ENCODE measurements around the gene ILDR2. TPM values are rescaled to one million over a fixed set of nuclear protein-coding genes. Genes with fewer than 3 reads are reported as not detected.

Gene ILDR2, protein sequence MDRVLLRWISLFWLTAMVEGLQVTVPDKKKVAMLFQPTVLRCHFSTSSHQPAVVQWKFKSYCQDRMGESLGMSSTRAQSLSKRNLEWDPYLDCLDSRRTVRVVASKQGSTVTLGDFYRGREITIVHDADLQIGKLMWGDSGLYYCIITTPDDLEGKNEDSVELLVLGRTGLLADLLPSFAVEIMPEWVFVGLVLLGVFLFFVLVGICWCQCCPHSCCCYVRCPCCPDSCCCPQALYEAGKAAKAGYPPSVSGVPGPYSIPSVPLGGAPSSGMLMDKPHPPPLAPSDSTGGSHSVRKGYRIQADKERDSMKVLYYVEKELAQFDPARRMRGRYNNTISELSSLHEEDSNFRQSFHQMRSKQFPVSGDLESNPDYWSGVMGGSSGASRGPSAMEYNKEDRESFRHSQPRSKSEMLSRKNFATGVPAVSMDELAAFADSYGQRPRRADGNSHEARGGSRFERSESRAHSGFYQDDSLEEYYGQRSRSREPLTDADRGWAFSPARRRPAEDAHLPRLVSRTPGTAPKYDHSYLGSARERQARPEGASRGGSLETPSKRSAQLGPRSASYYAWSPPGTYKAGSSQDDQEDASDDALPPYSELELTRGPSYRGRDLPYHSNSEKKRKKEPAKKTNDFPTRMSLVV
- polyA plus RNA-seq (2011; rRNA removed) = 0.01 TPM in 1 of 2 replicates, not detected in the other
- polyA minus RNA-seq (2011; rRNA and poly(A)+ RNA removed) = 0.47 TPM in 1 of 2 replicates, not detected in the other

DNA sequence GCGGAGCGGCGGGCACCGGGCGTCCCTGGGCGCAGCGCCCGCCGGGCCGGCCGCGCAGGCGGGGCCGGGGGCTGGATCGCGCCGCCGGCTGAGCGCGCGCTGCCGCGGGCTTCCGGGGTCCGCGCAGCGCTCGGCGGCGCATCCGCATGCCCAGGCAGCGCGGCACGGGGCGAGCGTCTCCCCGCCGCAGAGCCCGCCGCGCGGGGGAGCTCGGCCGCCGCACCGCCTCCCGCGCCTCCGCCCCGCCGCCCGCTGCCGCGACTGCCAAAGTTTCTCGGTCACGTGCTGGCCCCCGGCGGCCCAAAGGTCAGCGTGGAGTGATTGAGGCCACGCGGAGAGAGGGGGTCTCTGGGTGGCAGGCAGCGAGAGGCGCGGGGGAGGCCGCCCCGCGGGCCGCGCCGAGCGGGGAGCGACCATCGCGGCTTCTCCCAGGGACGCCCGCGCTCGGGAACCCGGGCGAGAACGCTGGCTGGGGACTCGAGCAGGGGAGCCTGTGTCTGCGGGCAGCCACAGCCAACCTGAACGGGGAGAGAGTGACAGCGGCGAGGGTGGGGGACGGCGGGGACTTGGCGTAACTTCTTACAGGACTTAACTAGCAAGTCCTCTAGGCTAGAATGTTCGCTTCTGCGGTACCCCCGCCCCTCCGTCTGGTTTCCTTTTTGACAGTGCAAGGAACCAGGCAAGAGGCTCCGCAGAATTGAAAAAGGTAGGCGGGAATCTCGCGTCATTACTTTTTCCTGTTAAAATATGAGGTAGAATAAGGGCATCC lies at the start of gene ILDR2:
TSS of gene ILDR2 (minus strand) at position 180 of the 769 bp plus-strand sequence. CDS start 272 bp downstream, outside the sequence.
- no peak for DNase-seq (ENCODE audit: low read depth)
- peaks cover 18% of the 10 kb centered on the region for H3K27me3 ChIP-seq (ENCODE audit: control insufficient read depth, insufficient read depth, low read length)
- POLR2A ChIA-PET = no interaction called here
- H3K36me3 ChIP-seq (ENCODE audit: control insufficient read depth, insufficient read depth, low read length) = no peaks in the 10 kb centered on the region
- H3K4me3 ChIP-seq (ENCODE audit: low read depth, low read length) = peak within 1 kb of the TSS; percentile 53
- TF ChIP-seq, protein P1, sequence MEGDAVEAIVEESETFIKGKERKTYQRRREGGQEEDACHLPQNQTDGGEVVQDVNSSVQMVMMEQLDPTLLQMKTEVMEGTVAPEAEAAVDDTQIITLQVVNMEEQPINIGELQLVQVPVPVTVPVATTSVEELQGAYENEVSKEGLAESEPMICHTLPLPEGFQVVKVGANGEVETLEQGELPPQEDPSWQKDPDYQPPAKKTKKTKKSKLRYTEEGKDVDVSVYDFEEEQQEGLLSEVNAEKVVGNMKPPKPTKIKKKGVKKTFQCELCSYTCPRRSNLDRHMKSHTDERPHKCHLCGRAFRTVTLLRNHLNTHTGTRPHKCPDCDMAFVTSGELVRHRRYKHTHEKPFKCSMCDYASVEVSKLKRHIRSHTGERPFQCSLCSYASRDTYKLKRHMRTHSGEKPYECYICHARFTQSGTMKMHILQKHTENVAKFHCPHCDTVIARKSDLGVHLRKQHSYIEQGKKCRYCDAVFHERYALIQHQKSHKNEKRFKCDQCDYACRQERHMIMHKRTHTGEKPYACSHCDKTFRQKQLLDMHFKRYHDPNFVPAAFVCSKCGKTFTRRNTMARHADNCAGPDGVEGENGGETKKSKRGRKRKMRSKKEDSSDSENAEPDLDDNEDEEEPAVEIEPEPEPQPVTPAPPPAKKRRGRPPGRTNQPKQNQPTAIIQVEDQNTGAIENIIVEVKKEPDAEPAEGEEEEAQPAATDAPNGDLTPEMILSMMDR (IDR thresholded peaks at IDR 0.05; ENCODE audit: insufficient read depth, low read depth, low read length) = no peak
- CTCF ChIA-PET = interaction anchor here (1.4 kb wide), 1 partner anchor 18 kb away, joined by 3 read pairs; no protein-coding TSS in a partner anchor

DNA sequence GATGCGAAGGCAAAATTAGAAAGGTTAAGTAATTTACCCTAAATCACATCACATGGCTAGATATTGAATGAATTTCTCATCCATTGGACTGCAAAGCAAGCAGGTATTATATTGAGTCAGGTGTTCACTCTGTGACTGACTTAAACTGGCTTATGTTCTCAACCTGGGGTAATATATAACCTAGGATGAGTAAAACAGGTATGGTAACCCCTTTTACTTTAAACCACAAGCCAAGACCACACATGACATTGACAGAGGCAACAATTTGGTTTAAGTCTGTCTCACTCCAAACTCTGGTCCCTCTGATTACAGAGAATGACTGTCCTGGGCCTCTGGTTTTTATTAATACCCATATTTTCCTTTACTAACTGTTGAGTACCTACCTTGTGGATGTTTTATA lies 47.0 kb upstream of the ILDR2 start:
- POLR2A ChIA-PET = no interaction called here
- Histone ChIP-seq H3K4me3 (ENCODE audit: low read depth, low read length) (no peak overlapping the region), H3K36me3 (ENCODE audit: control insufficient read depth, insufficient read depth, low read length) (no peaks in the 10 kb centered on the region), H3K27me3 (ENCODE audit: control insufficient read depth, insufficient read depth, low read length) (no peaks in the 10 kb centered on the region)
- DNase-seq (ENCODE audit: low read depth) = no peak
- CTCF ChIA-PET = interaction anchor here (0.6 kb wide), 2 partner anchors 59 to 63 kb away, joined by 3 to 6 read pairs; no protein-coding TSS in a partner anchor
- TF ChIP-seq, protein P1 (IDR thresholded peaks at IDR 0.05; ENCODE audit: insufficient read depth, low read depth, low read length) = no peak

DNA sequence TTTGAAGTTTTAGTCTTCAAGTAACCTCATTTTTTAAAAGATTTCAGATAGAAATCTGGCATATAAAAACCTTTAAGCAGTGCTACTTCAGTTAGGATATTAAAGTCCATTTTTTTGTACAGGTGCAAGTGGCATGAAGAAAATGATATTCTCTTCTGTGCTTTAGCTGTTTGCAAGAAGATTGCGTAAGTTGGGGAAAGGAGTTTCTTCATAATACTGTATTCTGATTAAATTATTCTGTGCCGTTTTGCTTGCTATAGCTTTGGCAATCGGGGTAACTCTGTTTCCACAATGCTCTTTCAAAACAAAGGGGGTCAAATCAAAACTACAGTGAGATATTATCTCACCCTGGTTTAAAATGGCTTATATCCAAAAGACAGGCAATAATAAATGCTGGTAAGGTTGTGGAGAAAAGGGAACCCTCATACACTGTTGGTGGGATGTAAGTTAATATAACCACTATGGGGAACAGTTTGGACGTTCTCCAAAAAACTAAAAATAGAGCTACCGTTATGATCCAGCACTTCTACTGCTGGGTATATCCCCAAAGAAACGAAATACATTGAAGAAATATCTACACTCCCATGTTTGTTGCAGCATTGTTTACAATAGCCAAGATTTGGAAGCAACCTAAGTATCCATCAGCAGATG lies 40.9 kb upstream of the ILDR2 start:
- DNase-seq (ENCODE audit: low read depth) = no peak
- H3K27me3 ChIP-seq (ENCODE audit: control insufficient read depth, insufficient read depth, low read length) = no peaks in the 10 kb centered on the region
- TF ChIP-seq, protein P1 (IDR thresholded peaks at IDR 0.05; ENCODE audit: insufficient read depth, low read depth, low read length) = no peak
- ChIA-PET CTCF (interaction anchor here (0.6 kb wide), 1 partner anchor 27 kb away, joined by 3 read pairs; no protein-coding TSS in a partner anchor), POLR2A (no interaction called here)
- H3K4me3 ChIP-seq (ENCODE audit: low read depth, low read length) = no peak overlapping the region
- no peaks in the 10 kb centered on the region for H3K36me3 ChIP-seq (ENCODE audit: control insufficient read depth, insufficient read depth, low read length)

DNA sequence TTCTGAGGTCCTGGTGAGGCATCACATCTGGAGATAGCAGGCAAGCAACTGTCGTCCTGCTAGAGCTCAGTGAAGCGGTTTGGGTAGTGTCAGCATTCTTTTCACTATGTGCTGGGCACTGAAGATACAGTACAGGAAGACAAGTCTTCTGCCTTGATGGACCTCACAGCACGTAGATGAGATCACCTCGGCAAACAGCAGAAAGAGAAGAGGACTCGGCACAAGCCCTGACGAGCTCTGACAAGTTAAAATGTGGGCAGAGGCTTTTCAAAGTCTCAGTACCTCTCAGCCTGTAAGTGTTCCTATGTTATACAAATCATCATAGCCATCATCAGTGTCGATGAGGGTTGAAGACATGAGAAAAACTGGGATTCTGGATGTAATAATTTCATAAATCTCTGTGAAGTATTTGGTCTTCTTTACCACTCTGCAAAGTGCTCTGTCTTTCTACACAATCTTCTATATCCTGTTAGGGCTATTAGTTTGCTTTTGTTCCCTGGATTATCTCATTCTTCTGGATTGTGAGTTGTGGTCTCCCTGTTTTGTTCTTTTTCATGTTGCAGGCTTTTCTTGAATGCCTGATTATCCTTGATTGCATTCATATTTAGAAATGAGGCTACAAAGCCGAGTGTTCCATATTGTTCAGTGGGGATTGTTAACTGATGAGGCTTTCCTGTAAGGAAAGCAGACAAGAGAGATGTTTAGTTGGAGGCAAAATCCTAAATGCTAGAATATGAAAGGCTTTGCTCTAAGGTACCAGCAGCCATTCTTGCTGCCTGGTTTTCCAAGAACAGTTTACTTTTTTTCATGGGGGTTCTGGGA lies 38.0 kb upstream of the ILDR2 start:
- ChIA-PET POLR2A (no interaction called here), CTCF (no interaction called here)
- Histone ChIP-seq H3K4me3 (ENCODE audit: low read depth, low read length) (no peak overlapping the region), H3K36me3 (ENCODE audit: control insufficient read depth, insufficient read depth, low read length) (no peaks in the 10 kb centered on the region), H3K27me3 (ENCODE audit: control insufficient read depth, insufficient read depth, low read length) (no peaks in the 10 kb centered on the region)
- no peak for DNase-seq (ENCODE audit: low read depth)
- TF ChIP-seq, protein P1 (IDR thresholded peaks at IDR 0.05; ENCODE audit: insufficient read depth, low read depth, low read length) = no peak
